ENCODE results near the gene GUCD1.
"Not testable (repeated sequence)": the region's sequence is repeated elsewhere in the genome, so short reads cannot be mapped to it uniquely, and the experiment has no call there.

DNA sequence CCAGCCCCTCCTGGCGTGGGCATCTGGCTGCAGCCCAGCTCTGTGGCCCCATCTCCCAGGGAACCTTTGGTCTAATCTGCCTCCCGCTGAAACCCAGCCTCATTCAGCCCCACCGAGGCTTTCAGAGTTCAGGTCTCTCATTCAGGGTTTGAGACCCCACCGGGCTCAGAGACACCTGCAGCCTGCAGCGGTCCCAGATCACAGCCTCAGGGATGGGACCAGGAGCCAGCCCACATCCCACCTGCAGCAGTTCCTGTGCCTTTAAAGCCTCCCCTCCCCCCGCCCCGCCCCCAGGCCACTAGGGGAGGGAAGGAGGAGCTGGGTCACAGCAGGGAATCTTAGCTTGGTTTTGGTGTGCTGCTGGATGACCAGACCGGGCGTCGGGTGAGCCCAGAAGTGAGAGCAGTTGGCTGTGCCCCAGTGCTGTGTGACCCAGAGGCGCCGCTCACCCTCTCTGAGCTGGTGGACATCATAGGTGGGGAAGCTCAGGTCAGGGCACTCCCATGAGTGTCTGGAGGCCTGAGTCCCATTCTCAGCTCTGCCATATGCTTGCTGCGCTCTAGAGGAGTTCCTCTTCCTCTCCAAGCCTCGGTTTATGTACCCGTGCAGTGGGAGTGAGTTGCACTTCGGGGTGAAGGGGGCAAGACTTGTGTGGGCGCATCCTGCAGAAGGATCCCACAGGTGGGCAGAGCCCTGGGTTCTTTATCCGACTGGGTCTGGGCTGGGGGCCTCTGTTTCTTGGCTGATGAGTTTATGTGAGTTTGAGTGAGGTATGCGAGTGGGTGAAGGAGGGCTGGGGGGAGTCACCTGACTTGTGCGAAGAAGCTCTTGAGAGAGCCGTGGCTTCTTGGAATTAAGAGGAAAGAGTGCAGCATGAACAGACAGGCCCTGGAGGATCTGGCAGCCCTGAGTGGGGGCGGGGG lies 48.2 kb upstream of the GUCD1 start, which contains the start of gene GGT1:
- TF ChIP-seq PAX8 (IDR thresholded peaks at IDR 0.05); IKZF2 (IDR thresholded peaks at IDR 0.05); NFYB (IDR thresholded peaks at IDR 0.05; ENCODE audit: insufficient read depth, low read depth, low read length); ZBTB33 (IDR thresholded peaks at IDR 0.05); EZH2 (IDR thresholded peaks at IDR 0.05; ENCODE audit: borderline replicate concordance, control insufficient read depth, low read depth, low read length): not testable (repeated sequence)

Data from GM12878 (cell line).